ENCODE data around the gene KNL1.

Gene KNL1

GRCh38 chr15:40593588-40594428, at the start of gene KNL1:
Gene KNL1, plus strand, starts transcription at chr15:40594249. Its CDS starts 8,683 bp downstream, at chr15:40602932.
- H3K4me3 ChIP-seq (ENCODE audit: control insufficient read depth, low read depth, low read length) = peak within 1 kb of the TSS; percentile 78
- no peak for TF ChIP-seq CTCF (conservative IDR thresholded peaks at IDR 0.05; ENCODE audit: control insufficient read depth, insufficient read depth, low read depth, low read length)
- DNase-seq (ENCODE audit: low read depth) = peak; percentile 92

GRCh38 chr15:40545457-40545856, 48.6 kb upstream of the KNL1 start:
- no peak for TF ChIP-seq CTCF (conservative IDR thresholded peaks at IDR 0.05; ENCODE audit: control insufficient read depth, insufficient read depth, low read depth, low read length)

GRCh38 chr15:40548610-40549009, 45.4 kb upstream of the KNL1 start:
- no peak for TF ChIP-seq CTCF (conservative IDR thresholded peaks at IDR 0.05; ENCODE audit: control insufficient read depth, insufficient read depth, low read depth, low read length)
- no peak overlapping the region for H3K4me3 ChIP-seq (ENCODE audit: control insufficient read depth, low read depth, low read length)
- DNase-seq (ENCODE audit: low read depth) = no peak

More at GRCh38 chr15:40545457-40545856, 48.6 kb upstream of the KNL1 start:
- DNase-seq (ENCODE audit: low read depth) = no peak
- H3K4me3 ChIP-seq (ENCODE audit: control insufficient read depth, low read depth, low read length) = no peak overlapping the region

- H3K4me3 ChIP-seq (ENCODE audit: control insufficient read depth, low read depth, low read length) = no peak overlapping the region
- DNase-seq (ENCODE audit: low read depth) = no peak
- TF ChIP-seq CTCF (conservative IDR thresholded peaks at IDR 0.05; ENCODE audit: control insufficient read depth, insufficient read depth, low read depth, low read length) = no peak
Measured at GRCh38 chr15:40549894-40550293, 44.2 kb upstream of the KNL1 start.

- no peak for DNase-seq (ENCODE audit: low read depth)
- H3K4me3 ChIP-seq (ENCODE audit: control insufficient read depth, low read depth, low read length) = no peak overlapping the region
- TF ChIP-seq CTCF (conservative IDR thresholded peaks at IDR 0.05; ENCODE audit: control insufficient read depth, insufficient read depth, low read depth, low read length) = no peak
Measured at GRCh38 chr15:40550341-40551037, 43.6 kb upstream of the KNL1 start.

GRCh38 chr15:40554161-40554525, 39.9 kb upstream of the KNL1 start:
- no peak for DNase-seq (ENCODE audit: low read depth)
- no peak for TF ChIP-seq CTCF (conservative IDR thresholded peaks at IDR 0.05; ENCODE audit: control insufficient read depth, insufficient read depth, low read depth, low read length)
- no peak overlapping the region for H3K4me3 ChIP-seq (ENCODE audit: control insufficient read depth, low read depth, low read length)
